IMR-90 (cell line): ENCODE measurements around the gene SNAP25. TPM values are rescaled to one million over a fixed set of nuclear protein-coding genes. Genes with fewer than 3 reads are reported as not detected.

Experiments
- ATAC-seq: fragments of 200-7000 bp; cut with Tn5 transposase; 2 replicates; pipeline ENCODE4 v1.9.1; 2020; ENCODE audit warnings: low read depth, mild to moderate bottlenecking, moderate library complexity
- BruUV-seq: library from RNA; stranded (reverse); fragments of 400-500 nt; replicated peaks from 2 replicates; lab custom pipeline; 2021; lab: Mats Ljungman, UMichigan
- CTCF ChIA-PET: fragments of 300-600 bp; formaldehyde crosslinking; extraction: SDS; loops from one replicate; lab custom pipeline; 2021; ENCODE audit warnings: antibody characterized with exemption; lab: Yijun Ruan, JAX
- POLR2A ChIA-PET: fragments of 300-600 bp; sonication (Branson Sonifier 250); formaldehyde crosslinking; loops from one replicate; lab custom pipeline; 2022; ENCODE audit warnings: antibody characterized with exemption; ENCODE audit not compliant: unreplicated experiment; lab: Charles Lee
- DNase-seq: peaks from one replicate; pipeline ENCODE4 v3.0.0; 2013
- H2AFZ ChIP-seq: replicated peaks from 2 replicates; pipeline ENCODE3; 2013; ENCODE audit warnings: low read length, mild to moderate bottlenecking; ENCODE audit not compliant: poor library complexity
- H2AK5ac ChIP-seq: 2 replicates; pipeline ENCODE4 v1.6.1; 2013; ENCODE audit warnings: low read depth, low read length, inconsistent platforms
- H2AK9ac ChIP-seq: replicated peaks from 2 replicates; pipeline ENCODE3; 2013; ENCODE audit warnings: mild to moderate bottlenecking, low read depth, low read length, moderate library complexity; ENCODE audit not compliant: poor library complexity
- H2BK120ac ChIP-seq: 2 replicates; pipeline ENCODE4 v1.6.1; 2013; ENCODE audit warnings: low read depth, low read length, inconsistent platforms
- H2BK15ac ChIP-seq: 3 replicates; pipeline ENCODE4 v1.6.1; 2013; ENCODE audit warnings: low read depth, low read length, inconsistent platforms
- H2BK20ac ChIP-seq: 2 replicates; pipeline ENCODE4 v1.6.1; 2013; ENCODE audit warnings: low read depth, mild to moderate bottlenecking, inconsistent platforms, low read length, moderate library complexity
- H2BK5ac ChIP-seq: 2 replicates; pipeline ENCODE4 v1.6.1; 2013; ENCODE audit warnings: mild to moderate bottlenecking, low read depth, low read length, inconsistent platforms; ENCODE audit not compliant: poor library complexity, severe bottlenecking
- H3K14ac ChIP-seq: replicated peaks from 2 replicates; pipeline ENCODE4 v1.6.1; 2013; ENCODE audit warnings: low read depth, low read length, inconsistent platforms
- H3K18ac ChIP-seq: 2 replicates; pipeline ENCODE4 v1.6.1; 2013; ENCODE audit warnings: low read depth, low read length, control low read depth
- H3K23ac ChIP-seq: 2 replicates; pipeline ENCODE4 v1.6.1; 2013; ENCODE audit warnings: low read depth, low read length, inconsistent platforms
- H3K27ac ChIP-seq: 2 replicates; pipeline ENCODE4 v1.5.1; 2013; ENCODE audit warnings: mild to moderate bottlenecking, control low read depth, low read length; ENCODE audit not compliant: insufficient read depth
- H3K27me3 ChIP-seq: 2 replicates; pipeline ENCODE4 v1.6.1; 2013; ENCODE audit warnings: low read length; ENCODE audit not compliant: control insufficient read depth, insufficient read depth
- H3K36me3 ChIP-seq: 2 replicates; pipeline ENCODE4 v1.6.1; 2013; ENCODE audit warnings: low read length, mixed read lengths; ENCODE audit not compliant: control insufficient read depth, insufficient read depth
- H3K4ac ChIP-seq: 2 replicates; pipeline ENCODE4 v1.6.1; 2013; ENCODE audit warnings: low read depth, low read length, inconsistent platforms
- H3K4me1 ChIP-seq: 2 replicates; pipeline ENCODE4 v1.6.1; 2013; ENCODE audit warnings: low read length, mixed read lengths; ENCODE audit not compliant: control insufficient read depth, insufficient read depth
- H3K4me2 ChIP-seq: 2 replicates; pipeline ENCODE4 v1.6.1; 2013; ENCODE audit warnings: low read depth, mild to moderate bottlenecking, control low read depth, low read length, moderate library complexity
- H3K4me3 ChIP-seq: 2 replicates; pipeline ENCODE4 v1.5.1; 2013; ENCODE audit warnings: low read depth, mild to moderate bottlenecking, control low read depth, low read length, moderate library complexity; ENCODE audit not compliant: insufficient read depth
- H3K56ac ChIP-seq: 2 replicates; pipeline ENCODE4 v1.6.1; 2013; ENCODE audit warnings: low read length, inconsistent platforms; ENCODE audit not compliant: insufficient read depth; ENCODE audit errors: extremely low read depth
- H3K79me1 ChIP-seq, 2 experiments: 2 replicates each; pipeline ENCODE4 v1.6.1; 2013; ENCODE audit warnings: low read length in 2 of 2, inconsistent platforms in 1 of 2, low read depth in 1 of 2
- H3K9ac ChIP-seq: 2 replicates; pipeline ENCODE4 v1.6.1; 2013; ENCODE audit warnings: low read depth, low read length, control low read depth
- H3K9me1 ChIP-seq: 2 replicates; pipeline ENCODE4 v1.6.1; 2013; ENCODE audit warnings: low read length, inconsistent platforms; ENCODE audit not compliant: insufficient read depth
- H3K9me3 ChIP-seq: 2 replicates; pipeline ENCODE4 v1.6.1; 2013; ENCODE audit warnings: low read length; ENCODE audit not compliant: control insufficient read depth, insufficient read depth
- H4K20me1 ChIP-seq: 2 replicates; pipeline ENCODE4 v1.6.1; 2013; ENCODE audit warnings: low read length, inconsistent platforms; ENCODE audit not compliant: insufficient read depth
- H4K5ac ChIP-seq: 2 replicates; pipeline ENCODE4 v1.6.1; 2013; ENCODE audit warnings: mild to moderate bottlenecking, low read depth, low read length, control low read depth
- H4K8ac ChIP-seq, 2 experiments: 2 replicates each; pipeline ENCODE4 v1.6.1; 2013; ENCODE audit warnings: low read depth in 2 of 2, low read length in 2 of 2, control low read depth in 1 of 2, inconsistent platforms in 1 of 2
- H4K91ac ChIP-seq: 2 replicates; pipeline ENCODE4 v1.6.1; 2013; ENCODE audit warnings: low read depth, low read length, inconsistent platforms; ENCODE audit not compliant: insufficient read depth
- NFE2L2 ChIP-seq: fragments of 150-350 bp; IDR thresholded peaks from 2 replicates; pipeline ENCODE4 v1.6.1; 2016; ENCODE audit warnings: low read depth, mild to moderate bottlenecking, low read length
- WGBS, 2 experiments: methylation state at CpG; one replicate each; pipeline versions ENCODE4 v1.1.5 to v1.1.7; 2013; ENCODE audit warnings: missing lambda C conversion rate in 2 of 2; ENCODE audit not compliant: insufficient read length in 1 of 2; ENCODE audit errors: extremely low coverage in 2 of 2; 5-methylcytosine and 5-hydroxymethylcytosine counted together
- dilution Hi-C: fragments of 300-500 bp; cut with HindIII; formaldehyde crosslinking; loops from one replicate; pipeline ENCODE4 v1.14.3; 2018; ENCODE audit warnings: low sequenced_read_pairs; ENCODE audit not compliant: unreplicated experiment
- in situ Hi-C: fragments of 300-500 bp; cut with MboI; formaldehyde crosslinking; loops from 3 replicates; pipeline ENCODE4 v1.14.3; 2019; ENCODE audit warnings: low sequenced_read_pairs, inconsistent platforms, mixed read lengths
- intact Hi-C: fragments of 100-400 bp; cut with micrococcal nuclease; formaldehyde crosslinking; loops from 2 replicates; pipeline ENCODE4 v1.10.0; 2022
- polyA plus RNA-seq, 3 experiments: library from polyadenylated mRNA; depleted of rRNA; stranded (reverse); fragments of >200 nt; gene quantifications; 2 replicates each; pipeline ENCODE4 v1.2.3, GENCODE V29; 2012; ENCODE audit warnings: low replicate concordance in 1 of 3
- total RNA-seq: library from RNA; depleted of rRNA; stranded (reverse); fragments of >200 nt; gene quantifications from 2 replicates; pipeline ENCODE4 v1.2.3, GENCODE V29; 2012
- TF ChIP-seq, protein P1 (sequence below): fragments of 150-350 bp; IDR thresholded peaks from 2 replicates; pipeline ENCODE4 v1.6.1; 2016; ENCODE audit warnings: low read depth, mild to moderate bottlenecking, low read length, moderate library complexity, borderline replicate concordance
- TF ChIP-seq, protein P2 (sequence below): fragments of 150-350 bp; IDR thresholded peaks from 2 replicates; pipeline ENCODE4 v1.6.1; 2017; ENCODE audit warnings: mild to moderate bottlenecking, antibody characterized with exemption, low read length, low read depth

SNAP25 gene
- total and polyA plus RNA-seq, 2 of the 4 experiments (the other 2 are of a cell fraction), result 1.1 to 2.8 TPM

DNA sequence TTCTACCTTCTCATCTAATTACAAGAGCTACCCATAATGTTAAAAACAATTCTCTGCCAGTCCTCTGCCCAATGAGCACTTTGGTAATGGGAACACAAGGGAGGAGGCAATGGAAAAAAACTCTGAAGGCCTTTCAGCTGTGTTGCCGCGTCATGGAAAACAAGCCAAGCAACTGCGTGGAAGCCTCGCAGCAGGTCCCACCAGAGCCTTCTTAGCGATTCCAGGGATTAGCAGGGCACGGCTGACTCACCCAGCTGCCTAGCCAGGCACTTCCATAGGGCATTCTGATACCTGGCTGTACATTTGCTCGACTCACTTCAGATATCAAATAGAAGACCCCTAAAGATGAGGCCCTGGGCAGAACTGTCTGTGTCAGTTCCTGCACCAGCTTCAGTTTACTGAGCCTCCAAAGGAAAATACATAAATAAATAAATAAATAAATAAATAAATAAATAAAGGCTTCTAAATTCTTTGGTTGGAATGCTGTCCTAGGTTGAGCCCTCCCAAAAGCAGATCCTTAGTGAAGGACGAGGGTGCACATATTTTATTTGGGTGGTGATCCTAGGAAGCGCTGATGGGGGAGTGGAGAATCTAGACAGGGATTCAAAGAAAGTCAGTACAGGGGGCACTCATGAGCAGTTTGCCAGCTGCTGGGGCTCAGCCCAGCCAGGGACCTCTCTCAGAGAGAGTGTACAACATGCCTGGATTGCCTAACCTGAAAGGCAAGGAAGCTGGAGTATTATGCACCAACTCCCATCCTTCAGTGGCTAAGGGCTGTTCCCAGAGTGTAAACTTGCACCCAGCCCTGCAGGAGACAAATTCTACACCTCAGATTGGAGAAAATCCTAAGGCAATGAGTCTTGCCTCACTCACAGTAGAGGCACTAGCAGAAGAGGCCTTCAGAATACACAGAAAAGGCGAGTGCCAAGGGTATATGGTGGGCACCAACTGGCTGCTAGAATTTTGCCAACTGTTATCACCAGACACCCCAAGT, 18.2 kb downstream of the SNAP25 start (continued):
- TF ChIP-seq, protein P1, sequence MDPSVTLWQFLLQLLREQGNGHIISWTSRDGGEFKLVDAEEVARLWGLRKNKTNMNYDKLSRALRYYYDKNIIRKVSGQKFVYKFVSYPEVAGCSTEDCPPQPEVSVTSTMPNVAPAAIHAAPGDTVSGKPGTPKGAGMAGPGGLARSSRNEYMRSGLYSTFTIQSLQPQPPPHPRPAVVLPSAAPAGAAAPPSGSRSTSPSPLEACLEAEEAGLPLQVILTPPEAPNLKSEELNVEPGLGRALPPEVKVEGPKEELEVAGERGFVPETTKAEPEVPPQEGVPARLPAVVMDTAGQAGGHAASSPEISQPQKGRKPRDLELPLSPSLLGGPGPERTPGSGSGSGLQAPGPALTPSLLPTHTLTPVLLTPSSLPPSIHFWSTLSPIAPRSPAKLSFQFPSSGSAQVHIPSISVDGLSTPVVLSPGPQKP, result no peak

- H3K4me1 ChIP-seq, result no peaks in the 10 kb centered on the region
- no peak overlapping the region for H3K27ac ChIP-seq
- DNase-seq (peak; percentile 16), ATAC-seq (no peak; the same call in 1 of the 2 replicates)
- H3K9me1 ChIP-seq, result no peaks in the 10 kb centered on the region; the same call in 1 of the 2 replicates
- H3K56ac ChIP-seq, result no peak overlapping the region
- H3K18ac ChIP-seq, result no peak overlapping the region
- H2BK120ac ChIP-seq, result no peak overlapping the region
- no peak overlapping the region for H4K91ac ChIP-seq
- no peak overlapping the region for H3K9ac ChIP-seq
- H2AFZ ChIP-seq, result no peak overlapping the region
- no peak overlapping the region for H3K14ac ChIP-seq
- no peaks in the 10 kb centered on the region for H3K9me3 ChIP-seq
- H3K23ac ChIP-seq, result no peak overlapping the region
- no peak for TF ChIP-seq NFE2L2
- TF ChIP-seq, protein P2, sequence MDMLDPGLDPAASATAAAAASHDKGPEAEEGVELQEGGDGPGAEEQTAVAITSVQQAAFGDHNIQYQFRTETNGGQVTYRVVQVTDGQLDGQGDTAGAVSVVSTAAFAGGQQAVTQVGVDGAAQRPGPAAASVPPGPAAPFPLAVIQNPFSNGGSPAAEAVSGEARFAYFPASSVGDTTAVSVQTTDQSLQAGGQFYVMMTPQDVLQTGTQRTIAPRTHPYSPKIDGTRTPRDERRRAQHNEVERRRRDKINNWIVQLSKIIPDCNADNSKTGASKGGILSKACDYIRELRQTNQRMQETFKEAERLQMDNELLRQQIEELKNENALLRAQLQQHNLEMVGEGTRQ, result peak; percentile 36
- H2BK20ac ChIP-seq, result no peak overlapping the region
- no peaks in the 10 kb centered on the region for H3K27me3 ChIP-seq
- peaks cover 1% of the 10 kb centered on the region; the same call in 1 of the 2 replicates for H3K36me3 ChIP-seq
- no TSS peak for BruUV-seq
- ChIA-PET CTCF (no interaction called here), POLR2A (no interaction called here)
- H2AK5ac ChIP-seq, result no peak overlapping the region
- H2AK9ac ChIP-seq, result no peak overlapping the region
- H2BK15ac ChIP-seq, result no peak overlapping the region
- H3K79me1 ChIP-seq, result no peaks in the 10 kb centered on the region
- in situ Hi-C loops, result no loop called here
- no peak overlapping the region for H3K4me3 ChIP-seq
- intact Hi-C loops, result no loop called here
- H2BK5ac ChIP-seq, result no peak overlapping the region
- WGBS, 2 experiments, result 36% methylated on average over 2 of the region's 4 CpGs; no CpG with 5 or more reads in 1 of the 2 experiments
- dilution Hi-C loops, result no loop called here
- no peak overlapping the region for H3K4me2 ChIP-seq
- no peaks in the 10 kb centered on the region for H4K20me1 ChIP-seq
- H4K5ac ChIP-seq, result no peak overlapping the region
- H3K4ac ChIP-seq, result no peak overlapping the region
- H4K8ac ChIP-seq, result no peak overlapping the region
Observed at GRCh38 chr20:10239954-10240353, 21.3 kb downstream of the SNAP25 start.
